HG02981 (cell line): ENCODE measurements around the gene DPP3.

Experiments
- ATAC-seq: cut with Tn5 transposase; IDR thresholded peaks from one replicate; pipeline ENCODE4 v1.9.1; 2021; ENCODE audit warnings: mild to moderate bottlenecking, moderate library complexity; ENCODE audit not compliant: unreplicated experiment

Gene DPP3

GRCh38 chr11:66479394-66480116 is 679 bp upstream of the DPP3 start:
- no peak for ATAC-seq

GRCh38 chr11:66484806-66485380 is 4.7 kb downstream of the DPP3 start:
- ATAC-seq, result no peak

GRCh38 chr11:66488957-66489356 is 8.7 kb downstream of the DPP3 start:
- no peak for ATAC-seq

GRCh38 chr11:66489636-66490035 is 9.4 kb downstream of the DPP3 start:
- no peak for ATAC-seq

- ATAC-seq, result no peak
Observed at GRCh38 chr11:66491315-66491935, 11.2 kb downstream of the DPP3 start.

GRCh38 chr11:66492161-66492865 is 12.1 kb downstream of the DPP3 start:
- no peak for ATAC-seq

- no peak for ATAC-seq
Observed at GRCh38 chr11:66493130-66493529, 12.9 kb downstream of the DPP3 start.

GRCh38 chr11:66494458-66494857 is 14.2 kb downstream of the DPP3 start:
- no peak for ATAC-seq

GRCh38 chr11:66494935-66495334 is 14.7 kb downstream of the DPP3 start:
- ATAC-seq, result no peak

GRCh38 chr11:66495401-66495854 is 15.2 kb downstream of the DPP3 start:
- no peak for ATAC-seq

GRCh38 chr11:66497206-66497605 is 17.0 kb downstream of the DPP3 start:
- ATAC-seq, result no peak

GRCh38 chr11:66498506-66498905 is 18.3 kb downstream of the DPP3 start:
- ATAC-seq, result no peak

GRCh38 chr11:66505276-66505816 is 25.1 kb downstream of the DPP3 start:
- no peak for ATAC-seq

GRCh38 chr11:66509131-66509561 is 28.9 kb downstream of the DPP3 start:
- ATAC-seq, result no peak

GRCh38 chr11:66510271-66510989 is 30.2 kb downstream of the DPP3 start, which contains the start of gene BBS1:
BBS1 (plus strand) TSS chr11:66510635; CDS start chr11:66510660, 25 bp downstream.
- peak; percentile 79 for ATAC-seq

- ATAC-seq, result no peak
Observed at GRCh38 chr11:66510990-66511339, 30.7 kb downstream of the DPP3 start.

GRCh38 chr11:66523611-66524010 is 43.4 kb downstream of the DPP3 start:
- no peak for ATAC-seq

- no peak for ATAC-seq
Observed at GRCh38 chr11:66524304-66525040, 44.2 kb downstream of the DPP3 start.

- no peak for ATAC-seq
Observed at GRCh38 chr11:66529069-66529468, 48.8 kb downstream of the DPP3 start.

GRCh38 chr11:66529655-66530054 is 49.4 kb downstream of the DPP3 start:
- no peak for ATAC-seq
